Measurements from ENCODE around the gene ATP10B. TPM values are rescaled to one million over a fixed set of nuclear protein-coding genes. Genes with fewer than 3 reads are reported as not detected.
A peak's percentile ranks its signal among the peaks of the same experiment; 100 is the strongest.

ATP10B gene
- total RNA-seq, 2 experiments from 2014 or later: not detected

DNA sequence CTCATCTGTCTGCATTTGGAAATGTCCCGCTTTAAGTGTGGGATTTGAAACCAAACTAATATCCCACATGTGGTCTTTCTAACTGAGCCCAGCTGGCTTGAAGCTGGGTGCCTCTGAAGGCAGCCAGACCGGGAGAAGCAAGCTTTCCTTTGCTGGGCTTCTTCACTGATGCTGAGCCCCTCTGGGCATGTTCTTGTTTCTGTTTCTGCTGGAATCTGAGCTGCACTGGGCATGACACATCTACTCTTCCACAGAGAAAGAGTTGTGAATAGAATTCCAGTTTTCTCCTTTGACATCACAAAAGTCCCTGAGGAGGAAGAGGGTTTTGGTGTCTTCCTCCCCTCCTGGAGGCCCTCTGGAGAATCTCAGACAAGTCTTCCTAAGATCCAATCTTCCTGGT, 179.5 kb downstream of the ATP10B start:
- Mint-ChIP-seq H3K4me1 (no peaks in the 10 kb centered on the region), H3K36me3 (no peaks in the 10 kb centered on the region), H3K27me3 (peaks cover 14% of the 10 kb centered on the region), H3K4me3 (no peak overlapping the region), H3K27ac (no peak overlapping the region), H3K9me3 (no peaks in the 10 kb centered on the region)
- no peak for DNase-seq
- ATAC-seq (ENCODE audit: low read depth): no peak
- POLR2A ChIA-PET: no interaction called here

DNA sequence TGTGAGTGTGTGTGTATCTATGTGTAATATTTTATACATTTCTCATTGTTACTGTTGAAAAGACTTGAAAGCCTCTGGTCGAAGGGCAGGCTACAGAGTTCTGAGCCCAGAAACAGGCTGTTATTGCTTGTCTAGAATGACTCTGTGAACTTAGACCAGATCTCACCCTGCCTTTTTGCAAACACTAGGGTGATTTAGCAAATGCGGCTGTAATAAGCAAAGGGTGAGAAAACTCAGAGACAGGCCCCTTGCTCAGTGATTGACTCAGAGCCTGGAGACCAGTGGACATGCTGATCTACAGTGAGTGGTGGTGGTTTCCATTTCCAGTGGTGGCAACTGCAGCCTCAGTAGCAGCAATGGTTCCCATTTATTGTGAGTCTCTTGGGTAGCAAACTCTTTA, 183.7 kb downstream of the ATP10B start:
- H3K27ac Mint-ChIP-seq: no peak overlapping the region
- ATAC-seq (ENCODE audit: low read depth): no peak

DNA sequence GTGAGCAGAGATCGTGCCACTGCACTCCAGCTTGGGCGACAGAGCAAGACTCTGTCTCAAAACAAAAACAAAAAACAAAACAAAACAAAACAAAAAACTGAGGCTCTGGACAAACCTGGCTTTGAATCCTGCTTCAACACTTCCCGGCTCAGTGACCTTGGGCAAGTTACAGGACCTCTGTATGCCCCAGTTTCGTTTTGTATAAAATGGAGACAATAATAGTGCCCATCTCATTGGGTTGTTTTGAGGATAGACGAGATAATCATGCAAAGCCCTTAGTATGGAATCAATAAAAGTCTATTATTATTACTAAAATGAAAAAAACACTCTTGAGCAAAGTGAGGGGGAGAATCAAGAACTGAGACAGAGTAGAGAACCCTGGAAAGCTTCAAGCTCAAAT, 184.9 kb downstream of the ATP10B start:
- no peak overlapping the region for H3K4me3 Mint-ChIP-seq
- H3K4me1 Mint-ChIP-seq: no peaks in the 10 kb centered on the region
- POLR2A ChIA-PET: no interaction called here
- no peak for DNase-seq
- peaks cover 13% of the 10 kb centered on the region for H3K27me3 Mint-ChIP-seq
- H3K9me3 Mint-ChIP-seq: no peaks in the 10 kb centered on the region
- H3K27ac Mint-ChIP-seq: no peak overlapping the region
- ATAC-seq (ENCODE audit: low read depth): no peak
- no peaks in the 10 kb centered on the region for H3K36me3 Mint-ChIP-seq

More for the DNA sequence above, 183.7 kb downstream of the ATP10B start:
- no peak for DNase-seq
- Mint-ChIP-seq H3K27me3 (peaks cover 13% of the 10 kb centered on the region), H3K9me3 (no peaks in the 10 kb centered on the region), H3K4me1 (no peaks in the 10 kb centered on the region), H3K36me3 (no peaks in the 10 kb centered on the region), H3K4me3 (no peak overlapping the region)
- POLR2A ChIA-PET: no interaction called here

DNA sequence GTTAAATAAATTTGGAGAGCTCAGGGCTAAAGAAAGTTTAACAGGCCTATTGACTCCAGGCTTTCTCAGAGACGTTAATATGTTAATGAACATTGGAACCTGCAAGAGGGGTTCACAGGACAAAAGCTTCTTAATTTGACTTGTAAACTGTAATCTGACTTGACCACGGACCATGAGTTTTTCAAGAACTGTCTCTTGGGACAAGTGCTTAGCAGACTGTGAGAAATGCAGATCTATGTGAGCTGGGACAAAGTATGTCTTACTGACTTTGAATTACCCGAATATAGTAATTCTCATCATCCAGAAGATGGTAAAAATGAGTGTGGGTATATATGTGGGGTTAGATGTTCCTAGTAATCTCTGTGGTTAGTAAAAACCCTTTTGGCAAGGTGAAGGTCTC, 186.6 kb downstream of the ATP10B start:
- Mint-ChIP-seq H3K27me3 (peaks cover 13% of the 10 kb centered on the region), H3K4me1 (no peaks in the 10 kb centered on the region), H3K27ac (no peak overlapping the region), H3K4me3 (no peak overlapping the region), H3K9me3 (peaks cover 2% of the 10 kb centered on the region), H3K36me3 (no peaks in the 10 kb centered on the region)
- ATAC-seq (ENCODE audit: low read depth): no peak
- no peak for DNase-seq
- POLR2A ChIA-PET: no interaction called here

DNA sequence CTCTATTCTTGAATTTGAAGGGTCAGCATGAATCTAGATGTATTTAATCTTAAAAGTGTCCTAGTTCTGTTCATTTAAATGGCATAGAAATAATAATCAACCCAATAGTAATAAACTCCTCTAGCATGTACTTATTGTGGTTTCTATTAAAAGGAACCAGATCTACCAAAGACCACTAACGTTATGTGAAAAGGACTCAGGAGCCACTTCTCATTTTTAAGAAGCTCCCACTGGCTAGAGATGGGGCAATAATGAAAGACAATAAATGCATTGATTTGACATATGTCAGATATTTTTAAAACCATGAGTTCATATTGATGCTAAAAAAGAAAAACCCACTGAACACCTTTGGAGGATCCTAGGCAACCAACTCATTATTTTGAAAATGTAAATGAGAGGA, 191.9 kb downstream of the ATP10B start:
- Mint-ChIP-seq H3K27me3 (peaks cover 18% of the 10 kb centered on the region), H3K4me1 (peaks cover 20% of the 10 kb centered on the region), H3K27ac (no peak overlapping the region), H3K4me3 (no peak overlapping the region), H3K36me3 (peaks cover 5% of the 10 kb centered on the region), H3K9me3 (peaks cover 6% of the 10 kb centered on the region)
- DNase-seq (no peak), ATAC-seq (ENCODE audit: low read depth) (no peak)
- POLR2A ChIA-PET: no interaction called here

DNA sequence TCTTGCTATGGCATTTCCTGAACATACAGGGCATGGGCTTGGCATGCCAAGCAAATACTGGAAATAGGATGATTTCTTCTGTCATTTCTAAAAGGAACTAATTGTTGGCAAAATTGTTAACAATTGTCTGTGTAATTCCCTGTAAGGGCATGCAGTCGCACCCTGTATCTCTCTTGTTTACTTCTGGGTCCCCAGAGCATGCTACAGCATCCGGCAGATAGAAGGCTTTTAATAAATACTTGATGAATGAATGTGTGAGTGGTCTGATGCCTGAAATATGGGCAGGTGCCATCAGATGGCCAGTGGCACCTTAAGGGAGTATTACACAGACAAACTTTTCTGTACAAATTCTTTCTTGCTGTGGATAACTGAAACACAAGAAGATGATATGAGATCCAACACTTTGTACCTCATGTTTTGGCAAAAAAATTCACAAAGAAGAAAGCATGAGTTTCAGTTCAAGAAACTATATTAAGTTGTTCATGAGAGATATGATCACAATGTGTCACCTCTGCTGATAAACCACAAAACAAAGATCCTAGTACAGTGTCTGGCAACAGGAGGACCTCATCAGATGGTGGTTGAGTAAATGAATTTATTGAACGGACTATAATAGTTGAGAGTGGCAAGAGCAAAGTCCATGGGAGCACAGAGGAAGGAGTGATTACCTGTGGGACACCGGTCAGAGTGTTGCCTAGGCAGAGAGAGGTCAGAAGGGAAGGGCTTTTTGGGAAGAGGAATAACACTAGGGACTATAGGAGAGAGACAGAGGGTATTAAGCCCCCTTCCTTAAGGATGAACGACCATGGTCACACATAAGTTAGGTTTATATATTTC, 194.2 kb downstream of the ATP10B start:
- ATAC-seq (ENCODE audit: low read depth) (no peak), DNase-seq (no peak)
- Mint-ChIP-seq H3K4me3 (peak overlapping the region; percentile 4), H3K36me3 (peaks cover 5% of the 10 kb centered on the region), H3K27ac (peak overlapping the region; percentile 44), H3K4me1 (peaks cover 20% of the 10 kb centered on the region), H3K9me3 (peaks cover 6% of the 10 kb centered on the region), H3K27me3 (peaks cover 18% of the 10 kb centered on the region)
- POLR2A ChIA-PET: no interaction called here

DNA sequence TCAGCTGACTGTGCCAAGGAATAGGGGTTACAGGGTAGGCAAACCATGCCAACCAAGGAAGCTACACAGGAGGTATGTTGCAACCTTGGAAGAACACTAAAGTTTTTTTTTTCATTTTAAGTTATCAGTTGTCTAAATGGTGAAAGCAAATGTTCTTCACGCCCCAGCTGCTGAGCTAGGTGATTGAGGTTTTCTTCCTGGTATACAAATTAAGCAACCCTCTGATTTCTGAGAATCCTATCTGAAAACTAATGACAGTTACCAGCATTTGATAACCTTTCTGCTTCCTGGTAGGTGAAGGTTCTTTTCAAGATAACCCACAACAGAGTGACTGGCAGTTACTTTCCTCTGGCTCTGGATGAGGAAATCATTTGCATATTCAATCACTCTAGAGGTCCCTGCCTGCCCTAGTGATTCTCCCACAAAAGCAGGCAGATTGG, 194.9 kb downstream of the ATP10B start:
- Mint-ChIP-seq H3K27me3 (peaks cover 18% of the 10 kb centered on the region), H3K4me3 (peak overlapping the region; percentile 55), H3K4me1 (peaks cover 20% of the 10 kb centered on the region), H3K36me3 (peaks cover 5% of the 10 kb centered on the region), H3K9me3 (peaks cover 6% of the 10 kb centered on the region), H3K27ac (peak overlapping the region; percentile 71)
- POLR2A ChIA-PET: no interaction called here
- DNase-seq: no peak
- ATAC-seq (ENCODE audit: low read depth): peak; percentile 84

DNA sequence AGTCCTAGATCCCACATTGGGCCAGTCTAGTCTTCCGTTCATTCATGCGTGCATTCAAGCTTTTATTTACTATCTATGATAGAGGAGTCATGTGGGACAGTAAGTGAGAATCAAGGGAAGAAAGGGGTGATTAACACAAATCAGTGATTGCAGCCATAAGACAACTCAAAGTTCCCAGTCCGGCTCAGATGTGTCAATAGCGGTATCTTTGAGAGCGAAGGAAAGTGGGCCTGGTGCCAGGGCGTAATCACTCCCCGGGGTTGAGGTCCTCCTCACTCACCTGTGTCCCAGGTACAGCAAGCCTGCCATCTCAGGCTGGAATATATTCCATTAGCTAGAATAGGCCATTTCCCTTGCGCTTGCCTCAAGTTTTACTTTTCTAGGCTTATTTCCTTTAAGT, 196.3 kb downstream of the ATP10B start:
- POLR2A ChIA-PET: no interaction called here
- Mint-ChIP-seq H3K9me3 (peaks cover 6% of the 10 kb centered on the region), H3K4me1 (peaks cover 20% of the 10 kb centered on the region), H3K27ac (no peak overlapping the region), H3K4me3 (no peak overlapping the region), H3K36me3 (peaks cover 5% of the 10 kb centered on the region), H3K27me3 (peaks cover 11% of the 10 kb centered on the region)
- DNase-seq (no peak), ATAC-seq (ENCODE audit: low read depth) (no peak)

DNA sequence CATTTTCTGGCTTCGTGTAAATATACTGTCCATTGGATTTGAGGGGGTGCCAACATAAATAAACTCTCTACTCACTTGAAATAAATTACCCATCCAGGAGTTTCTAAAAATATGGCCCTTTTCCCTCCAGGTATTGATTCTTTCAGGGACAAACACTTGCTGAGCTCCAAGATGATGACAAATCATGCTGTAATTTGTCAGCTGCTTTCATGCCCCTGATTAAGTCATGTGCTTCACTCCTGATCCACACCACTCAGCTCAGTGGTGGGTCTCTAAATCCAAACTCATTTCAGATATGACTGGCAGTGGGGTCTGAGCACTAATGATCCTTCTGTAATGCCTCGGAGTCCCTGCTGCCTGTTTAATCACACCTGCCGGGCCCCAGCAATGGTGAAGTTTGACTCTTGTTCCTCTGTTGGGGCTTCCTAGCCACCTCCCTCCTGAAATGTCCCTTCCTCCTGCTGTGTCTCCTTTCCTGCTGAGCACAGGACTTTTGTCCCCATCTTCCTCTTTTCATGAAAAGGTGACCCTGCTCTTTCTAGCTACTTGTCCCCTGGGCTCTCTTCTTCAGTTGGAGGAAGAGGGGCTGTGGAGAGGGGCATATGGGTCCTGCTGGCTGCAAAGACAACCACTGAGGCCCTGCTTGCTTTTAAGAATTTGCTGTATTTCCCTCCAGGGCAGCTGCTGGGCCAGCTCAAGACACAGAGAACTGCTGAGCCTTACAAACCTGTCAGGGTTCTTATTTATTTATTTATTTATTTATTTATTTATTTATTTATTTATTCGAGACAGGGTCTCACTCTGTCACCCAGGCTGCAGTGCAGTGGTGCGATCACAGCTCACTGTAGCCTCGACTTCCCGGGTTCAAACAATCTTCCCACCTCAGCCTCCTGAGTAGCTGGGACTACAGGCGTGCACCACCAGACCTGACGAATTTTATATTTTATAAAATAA, 200.0 kb downstream of the ATP10B start:
- Mint-ChIP-seq H3K27ac (no peak overlapping the region), H3K36me3 (peaks cover 2% of the 10 kb centered on the region), H3K4me1 (peaks cover 7% of the 10 kb centered on the region), H3K9me3 (peaks cover 1% of the 10 kb centered on the region), H3K4me3 (no peak overlapping the region), H3K27me3 (peaks cover 7% of the 10 kb centered on the region)
- POLR2A ChIA-PET: no interaction called here
- ATAC-seq (ENCODE audit: low read depth) (no peak), DNase-seq (no peak)

DNA sequence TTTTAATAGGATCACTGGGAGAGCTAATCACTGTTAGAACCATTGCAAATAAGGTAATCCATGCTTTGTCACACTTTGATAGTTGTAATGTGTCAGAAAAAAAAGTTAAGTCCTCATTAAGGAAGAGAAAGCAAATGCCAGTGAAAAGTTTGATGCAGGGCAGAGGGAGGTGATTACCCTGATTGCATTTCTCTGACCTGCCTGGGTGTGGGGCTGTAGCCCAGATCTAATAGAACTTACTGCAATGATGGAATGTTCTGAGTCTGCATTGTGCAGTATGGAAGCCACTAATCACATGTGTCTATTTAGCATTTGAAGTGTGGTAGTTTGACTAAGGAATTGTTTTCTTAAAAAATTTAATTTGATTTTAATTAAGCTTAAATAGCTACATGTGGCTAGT, 202.7 kb downstream of the ATP10B start:
- Mint-ChIP-seq H3K36me3 (no peaks in the 10 kb centered on the region), H3K4me3 (no peak overlapping the region), H3K9me3 (no peaks in the 10 kb centered on the region), H3K27me3 (peaks cover 5% of the 10 kb centered on the region), H3K27ac (no peak overlapping the region), H3K4me1 (no peaks in the 10 kb centered on the region)
- POLR2A ChIA-PET: no interaction called here
- no peak for DNase-seq
- no peak for ATAC-seq (ENCODE audit: low read depth)

DNA sequence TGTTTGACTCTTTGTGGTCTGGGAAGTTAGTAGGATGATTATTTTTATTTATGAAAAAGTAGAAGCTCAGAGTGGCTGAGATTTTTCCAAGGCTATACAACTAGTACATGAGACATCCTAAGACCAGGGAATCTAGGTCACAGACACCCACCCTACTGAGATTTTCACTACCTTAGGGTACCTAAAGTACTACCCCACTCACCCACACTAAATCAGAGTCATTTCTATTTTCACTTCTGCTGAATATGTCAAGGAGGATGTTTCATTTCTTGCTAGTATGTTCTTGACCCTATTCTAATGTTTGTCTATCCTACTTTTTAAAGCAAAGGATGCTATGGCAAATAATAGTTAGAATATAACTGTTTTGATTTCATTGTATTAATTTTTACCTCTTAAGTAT, 206.0 kb downstream of the ATP10B start:
- Mint-ChIP-seq H3K4me3 (no peak overlapping the region), H3K36me3 (no peaks in the 10 kb centered on the region), H3K27me3 (peaks cover 5% of the 10 kb centered on the region), H3K27ac (no peak overlapping the region), H3K9me3 (no peaks in the 10 kb centered on the region), H3K4me1 (no peaks in the 10 kb centered on the region)
- ATAC-seq (ENCODE audit: low read depth) (no peak), DNase-seq (no peak)
- POLR2A ChIA-PET: no interaction called here

DNA sequence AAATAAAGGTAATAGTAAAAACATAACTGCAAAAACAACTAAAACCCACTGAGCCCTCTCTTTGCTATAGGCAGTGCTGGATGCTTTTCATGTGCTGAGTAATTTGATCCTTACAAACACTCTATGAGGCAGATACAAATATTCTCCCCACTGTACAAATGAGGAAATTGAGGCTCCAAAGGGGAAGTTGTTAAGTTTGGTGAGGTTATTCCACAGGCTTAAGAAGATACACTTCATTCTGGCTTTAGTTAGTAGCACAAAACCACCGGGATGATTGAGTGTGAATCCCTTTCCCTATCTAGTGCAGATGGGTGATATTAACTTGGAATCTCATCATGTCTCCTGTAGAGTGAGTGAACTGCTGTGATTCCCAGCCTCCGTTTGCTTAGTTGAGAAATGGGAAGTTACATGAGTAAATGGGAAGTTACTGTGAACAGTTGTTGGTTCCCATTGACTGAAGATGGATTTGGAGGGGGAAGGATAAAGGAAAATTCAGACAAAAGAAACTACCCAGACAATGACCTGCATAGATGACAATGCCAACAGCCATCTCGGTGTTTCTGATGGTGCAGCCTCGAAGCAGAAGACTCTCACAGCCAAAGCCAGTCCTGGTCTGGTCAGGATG, 208.3 kb downstream of the ATP10B start:
- POLR2A ChIA-PET: no interaction called here
- no peaks in the 10 kb centered on the region for H3K36me3 Mint-ChIP-seq
- DNase-seq (no peak), ATAC-seq (ENCODE audit: low read depth) (no peak)
- H3K27me3 Mint-ChIP-seq: no peaks in the 10 kb centered on the region
- no peak overlapping the region for H3K27ac Mint-ChIP-seq
- H3K4me3 Mint-ChIP-seq: no peak overlapping the region
- H3K9me3 Mint-ChIP-seq: no peaks in the 10 kb centered on the region
- H3K4me1 Mint-ChIP-seq: no peaks in the 10 kb centered on the region

DNA sequence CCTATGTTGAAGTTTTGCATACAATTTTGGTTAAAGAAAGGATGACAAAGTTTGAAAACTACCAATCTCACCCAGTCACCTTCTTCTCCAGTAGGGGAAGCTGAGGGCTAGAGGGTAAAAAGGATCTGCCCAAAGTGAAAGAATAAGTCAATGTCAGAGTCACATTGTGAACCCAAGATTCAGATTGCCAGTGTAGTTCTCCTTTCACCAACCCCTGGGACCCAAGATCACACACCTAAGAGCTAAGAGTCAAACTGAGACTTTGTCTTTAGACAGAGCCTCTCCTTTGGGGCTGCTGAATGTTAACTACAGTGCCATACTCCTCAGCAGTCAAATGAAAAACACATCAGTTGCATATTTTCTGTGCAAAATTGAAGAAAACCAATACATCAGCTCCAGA, 210.6 kb downstream of the ATP10B start:
- Mint-ChIP-seq H3K4me1 (no peaks in the 10 kb centered on the region), H3K9me3 (no peaks in the 10 kb centered on the region)

More for the DNA sequence above, 210.6 kb downstream of the ATP10B start:
- H3K27me3 Mint-ChIP-seq: no peaks in the 10 kb centered on the region
- POLR2A ChIA-PET: no interaction called here
- no peak for ATAC-seq (ENCODE audit: low read depth)
- H3K36me3 Mint-ChIP-seq: no peaks in the 10 kb centered on the region
- no peak overlapping the region for H3K27ac Mint-ChIP-seq
- H3K4me3 Mint-ChIP-seq: no peak overlapping the region
- DNase-seq: no peak
